ENCODE results near the gene SLC13A3.

The SLC13A3 gene

GRCh38 chr20:46601603-46602122, 49.6 kb downstream of the SLC13A3 start:
- no peak for DNase-seq

DNA sequence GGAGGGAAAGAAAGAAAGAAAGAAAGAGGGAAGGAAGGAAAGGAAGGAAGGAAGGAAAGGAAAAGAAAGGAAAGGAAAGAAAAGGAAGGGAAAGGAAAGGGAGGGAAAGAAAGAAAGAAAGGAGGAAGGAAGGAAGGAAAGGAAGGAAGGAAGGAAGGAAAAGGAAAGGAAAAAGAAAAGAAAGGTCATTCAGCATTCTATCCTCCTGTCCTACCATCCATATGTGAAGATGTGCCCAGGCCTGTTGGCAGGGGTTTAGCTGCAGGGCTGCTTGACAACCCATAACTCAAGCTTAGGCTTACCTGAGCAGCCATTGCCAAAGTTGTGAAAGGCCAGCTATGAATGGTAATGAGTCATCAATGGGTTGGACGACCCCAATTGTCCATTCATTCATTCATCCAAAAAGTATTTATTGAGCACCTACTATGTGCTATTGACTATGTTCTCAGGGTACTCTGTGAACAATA, 50.9 kb downstream of the SLC13A3 start:
- no peak for DNase-seq

GRCh38 chr20:46599227-46599987, 51.9 kb downstream of the SLC13A3 start:
- DNase-seq, result peak; percentile 58

DNA sequence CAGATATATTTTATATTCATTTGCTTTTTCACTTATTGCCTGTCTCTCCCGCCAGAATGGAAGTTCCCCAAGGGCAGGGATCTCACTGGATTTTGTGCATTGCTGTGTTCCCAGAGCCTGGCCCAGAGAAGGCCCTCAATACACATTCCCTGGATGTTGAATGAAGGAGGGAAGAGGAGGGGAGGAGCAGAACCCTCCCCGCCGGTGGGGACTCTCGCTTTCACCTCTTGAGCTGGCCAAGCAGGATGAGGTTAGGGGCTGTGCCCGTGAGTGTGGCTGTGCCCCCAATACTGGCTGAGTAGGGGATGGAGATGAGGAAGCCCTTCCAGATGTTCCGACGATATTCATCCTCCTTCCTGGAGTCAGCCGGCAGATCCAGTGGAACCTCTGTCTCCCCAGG, 55.3 kb downstream of the SLC13A3 start:
- no peak for DNase-seq

GRCh38 chr20:46594725-46595124, 56.5 kb downstream of the SLC13A3 start:
- DNase-seq, result no peak

GRCh38 chr20:46592580-46593362, 58.5 kb downstream of the SLC13A3 start:
- peak; percentile 27 for DNase-seq

DNA sequence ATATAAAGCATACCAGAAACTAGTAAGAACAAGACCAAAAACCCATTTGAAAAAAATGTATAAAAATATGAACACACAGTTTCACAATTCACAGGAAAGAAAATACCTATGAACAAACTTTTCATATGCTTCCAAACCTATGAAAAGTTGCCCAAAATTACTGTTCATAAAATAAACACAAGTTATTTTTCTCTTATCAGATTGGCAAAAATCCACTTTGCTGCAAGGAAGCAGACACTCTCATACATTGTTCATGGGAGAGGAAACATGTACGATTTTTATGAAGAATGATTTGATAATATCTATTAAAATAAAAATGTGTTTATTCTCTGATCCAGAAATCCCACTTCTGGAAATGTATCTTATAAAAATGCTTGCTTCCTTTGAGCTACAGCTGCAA, 60.8 kb downstream of the SLC13A3 start:
- no peak for DNase-seq

GRCh38 chr20:46588532-46589511, 62.4 kb downstream of the SLC13A3 start:
- peak; percentile 11 for DNase-seq

- DNase-seq, result no peak
These were observed 63.3 kb downstream of the SLC13A3 start for GRCh38 chr20:46587986-46588385.

DNA sequence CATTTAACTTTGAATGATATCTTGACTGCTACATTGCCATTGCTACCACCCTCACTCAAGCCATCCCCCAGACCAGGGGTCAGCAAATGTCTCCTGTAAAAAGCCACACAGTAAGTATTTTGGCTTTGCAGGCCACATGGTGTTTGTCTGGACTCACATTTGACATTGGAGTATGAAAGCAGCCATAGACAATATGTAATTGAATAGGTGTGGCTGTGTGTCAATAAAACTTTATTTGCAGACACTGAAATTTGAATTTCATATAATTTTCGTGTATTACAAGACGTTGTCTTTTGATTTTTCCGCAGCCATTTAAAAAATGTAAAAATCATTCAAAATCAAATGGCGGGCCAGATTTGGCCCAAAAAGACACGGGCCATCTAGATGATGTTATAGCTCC, 64.5 kb downstream of the SLC13A3 start:
- no peak for DNase-seq

DNA sequence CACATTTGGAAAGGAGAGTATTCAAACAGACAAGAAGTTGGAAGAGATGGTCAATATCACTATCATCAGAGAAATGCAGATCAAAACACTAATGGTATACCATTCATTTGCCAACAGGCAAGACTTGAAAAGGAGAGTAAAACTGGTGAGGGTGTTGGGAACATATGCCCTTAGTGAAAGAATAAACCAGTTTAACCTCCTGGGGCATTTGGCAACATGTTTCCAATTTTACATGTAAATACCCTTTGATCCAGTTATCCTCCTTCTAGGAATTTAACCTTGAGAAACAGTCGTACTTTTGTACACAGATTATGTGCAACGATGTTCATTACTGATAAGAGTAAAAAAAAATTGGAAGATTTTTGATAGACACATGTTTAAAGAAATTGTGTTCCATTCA, 66.8 kb downstream of the SLC13A3 start:
- no peak for DNase-seq

DNA sequence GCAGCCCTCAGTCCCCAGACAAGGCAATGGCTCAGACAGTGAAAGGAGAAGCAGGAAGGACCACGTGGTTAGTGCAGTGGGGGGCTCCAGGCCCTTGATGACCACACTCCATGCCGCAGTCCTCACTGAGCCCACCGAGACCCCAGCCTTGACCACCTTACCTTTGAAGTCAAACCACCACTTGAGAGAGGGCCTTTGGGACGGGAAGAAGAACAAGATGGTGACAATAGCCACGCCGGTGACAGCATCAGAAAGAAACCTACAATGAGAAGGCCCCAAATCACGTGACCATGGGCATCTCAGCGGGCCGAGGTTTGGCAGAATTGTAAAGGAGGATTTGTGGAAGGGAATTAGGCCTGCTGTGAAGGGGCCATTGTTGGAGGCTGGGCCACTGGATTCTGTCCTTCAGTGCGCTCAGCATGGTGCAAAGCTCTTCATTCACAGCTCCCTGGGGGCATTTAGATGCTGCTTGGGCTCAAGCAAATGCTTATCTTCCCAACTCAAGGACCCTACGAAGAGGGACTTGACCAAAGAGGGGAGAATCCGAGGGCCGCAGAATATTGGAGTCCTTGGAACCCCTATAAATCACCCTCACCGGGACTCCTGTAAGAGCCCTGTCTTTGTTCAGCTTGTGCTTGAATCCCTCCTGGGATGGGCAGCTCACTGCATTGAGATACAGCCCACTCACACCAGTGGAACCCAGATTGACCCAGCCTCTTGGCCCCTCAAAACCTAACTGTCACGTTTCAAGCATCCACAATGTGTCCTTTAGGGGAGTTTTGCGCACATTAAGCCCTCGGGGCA, 67.6 kb downstream of the SLC13A3 start:
- DNase-seq, result no peak

DNA sequence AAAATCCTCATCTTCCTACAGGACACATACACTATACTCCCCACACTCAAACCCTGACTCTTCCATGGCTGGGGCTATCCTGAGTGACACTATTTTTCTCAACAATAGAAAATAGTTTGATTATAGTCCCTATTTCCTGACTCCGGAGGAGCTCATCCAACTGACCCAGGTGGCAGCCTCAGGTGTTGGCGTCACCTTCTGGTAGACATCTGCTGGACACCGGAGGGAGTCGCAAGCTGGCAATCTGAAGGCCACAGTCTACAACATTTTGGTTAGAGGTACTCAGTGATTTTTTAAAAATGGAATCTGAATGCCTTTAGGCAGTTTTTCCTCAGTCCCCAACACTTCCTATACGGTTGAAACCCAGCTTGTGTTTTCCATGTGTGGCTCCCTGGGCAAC, 68.6 kb downstream of the SLC13A3 start:
- DNase-seq, result no peak

GRCh38 chr20:46581391-46581790, 69.9 kb downstream of the SLC13A3 start:
- DNase-seq, result no peak

GRCh38 chr20:46580613-46581205, 70.5 kb downstream of the SLC13A3 start:
- DNase-seq, result peak; percentile 32

- DNase-seq, result no peak
These were observed 72.5 kb downstream of the SLC13A3 start for GRCh38 chr20:46578745-46579144.

- no peak for DNase-seq
These were observed 74.4 kb downstream of the SLC13A3 start for GRCh38 chr20:46576774-46577395.

GRCh38 chr20:46575937-46576461, 75.3 kb downstream of the SLC13A3 start:
- DNase-seq, result no peak

DNA sequence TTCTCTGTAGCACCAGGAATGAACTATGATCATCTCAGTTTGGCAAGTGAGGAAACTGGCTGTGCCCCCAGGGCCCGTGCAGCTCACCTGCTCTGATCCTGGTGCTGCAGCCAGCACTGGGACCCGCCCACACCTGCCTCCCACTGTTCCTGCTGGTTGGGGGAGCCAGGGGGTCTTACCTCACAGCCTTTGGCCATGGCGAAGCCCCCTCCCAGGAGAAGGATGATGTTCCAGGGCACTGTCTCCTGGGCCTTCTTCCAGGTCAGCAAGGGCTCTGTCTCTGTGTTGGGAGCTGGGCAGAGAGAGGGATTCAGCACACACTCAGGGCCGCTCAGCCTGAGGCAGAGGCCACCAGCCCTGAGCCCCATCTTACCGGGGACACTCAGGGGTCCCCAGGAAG, 75.9 kb downstream of the SLC13A3 start:
- DNase-seq, result no peak

- peak; percentile 57 for DNase-seq
These were observed 77.3 kb downstream of the SLC13A3 start for GRCh38 chr20:46573788-46574584.
